ENCODE data around the gene PFDN4. TPM values are rescaled to one million over a fixed set of nuclear protein-coding genes. Genes with fewer than 3 reads are reported as not detected.

Gene PFDN4
- total RNA-seq, 2 experiments from 2014 or later: 26.8 to 27.7 TPM

GRCh38 chr20:54180931-54181330, 27.0 kb upstream of the PFDN4 start:
- DNase-seq: no peak
- Mint-ChIP-seq H3K4me1 (no peaks in the 10 kb centered on the region), H3K27me3 (peaks cover 44% of the 10 kb centered on the region), H3K4me3 (no peak overlapping the region), H3K9me3 (no peaks in the 10 kb centered on the region), H3K27ac (no peak overlapping the region), H3K36me3 (ENCODE audit: low read depth) (no peaks in the 10 kb centered on the region)
- ChIA-PET POLR2A (no interaction called here), CTCF (interaction anchor here (1.2 kb wide), 1 partner anchor 27 kb away, joined by 4 read pairs; the partner anchor contains the start of gene PFDN4)

GRCh38 chr20:54184071-54184470, 23.8 kb upstream of the PFDN4 start:
- ChIA-PET POLR2A (no interaction called here), CTCF (no interaction called here)
- Mint-ChIP-seq H3K4me3 (no peak overlapping the region), H3K4me1 (no peaks in the 10 kb centered on the region), H3K36me3 (ENCODE audit: low read depth) (no peaks in the 10 kb centered on the region), H3K27me3 (peaks cover 33% of the 10 kb centered on the region), H3K9me3 (no peaks in the 10 kb centered on the region), H3K27ac (no peak overlapping the region)
- no peak for DNase-seq

GRCh38 chr20:54184904-54185626, 22.8 kb upstream of the PFDN4 start:
- H3K9me3 Mint-ChIP-seq: no peaks in the 10 kb centered on the region
- H3K4me3 Mint-ChIP-seq: no peak overlapping the region
- H3K27ac Mint-ChIP-seq: no peak overlapping the region
- H3K4me1 Mint-ChIP-seq: no peaks in the 10 kb centered on the region
- no peaks in the 10 kb centered on the region for H3K36me3 Mint-ChIP-seq (ENCODE audit: low read depth)
- CTCF ChIA-PET: no interaction called here
- DNase-seq: no peak
- POLR2A ChIA-PET: no interaction called here
- H3K27me3 Mint-ChIP-seq: peaks cover 39% of the 10 kb centered on the region

GRCh38 chr20:54188132-54188849, 19.6 kb upstream of the PFDN4 start:
- ChIA-PET CTCF (no interaction called here), POLR2A (no interaction called here)
- Mint-ChIP-seq H3K4me3 (no peak overlapping the region), H3K27ac (no peak overlapping the region), H3K27me3 (peaks cover 21% of the 10 kb centered on the region), H3K36me3 (ENCODE audit: low read depth) (no peaks in the 10 kb centered on the region), H3K9me3 (no peaks in the 10 kb centered on the region), H3K4me1 (no peaks in the 10 kb centered on the region)
- no peak for DNase-seq

DNA sequence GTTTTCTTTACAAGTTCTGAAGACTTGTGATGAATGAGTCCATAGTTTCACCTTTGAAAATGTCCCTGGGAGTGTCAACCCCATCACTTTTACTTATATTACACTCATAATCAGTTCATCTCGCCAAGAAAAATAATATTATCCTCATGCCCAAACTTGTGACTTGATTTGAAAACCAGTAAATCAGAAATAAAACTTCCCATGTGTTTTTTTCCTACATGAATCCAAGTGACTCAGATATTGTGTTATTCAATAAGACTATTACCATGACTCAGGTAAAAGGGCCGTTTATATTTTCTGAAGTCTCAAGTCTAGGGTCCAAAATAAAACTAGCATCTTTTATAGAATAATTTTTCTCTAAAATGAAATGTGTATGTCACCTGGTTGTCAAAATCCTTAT, 18.3 kb upstream of the PFDN4 start:
- Mint-ChIP-seq H3K27me3 (peaks cover 18% of the 10 kb centered on the region), H3K9me3 (no peaks in the 10 kb centered on the region)
- CTCF ChIA-PET: no interaction called here

GRCh38 chr20:54190217-54190616, 17.7 kb upstream of the PFDN4 start:
- ChIA-PET CTCF (no interaction called here), POLR2A (no interaction called here)
- Mint-ChIP-seq H3K27ac (no peak overlapping the region), H3K36me3 (ENCODE audit: low read depth) (no peaks in the 10 kb centered on the region), H3K4me3 (no peak overlapping the region), H3K9me3 (no peaks in the 10 kb centered on the region), H3K4me1 (no peaks in the 10 kb centered on the region), H3K27me3 (peaks cover 15% of the 10 kb centered on the region)
- DNase-seq: no peak

More for the DNA sequence above, 18.3 kb upstream of the PFDN4 start:
- POLR2A ChIA-PET: no interaction called here
- Mint-ChIP-seq H3K27ac (no peak overlapping the region), H3K36me3 (ENCODE audit: low read depth) (no peaks in the 10 kb centered on the region), H3K4me1 (no peaks in the 10 kb centered on the region), H3K4me3 (no peak overlapping the region)
- no peak for DNase-seq

DNA sequence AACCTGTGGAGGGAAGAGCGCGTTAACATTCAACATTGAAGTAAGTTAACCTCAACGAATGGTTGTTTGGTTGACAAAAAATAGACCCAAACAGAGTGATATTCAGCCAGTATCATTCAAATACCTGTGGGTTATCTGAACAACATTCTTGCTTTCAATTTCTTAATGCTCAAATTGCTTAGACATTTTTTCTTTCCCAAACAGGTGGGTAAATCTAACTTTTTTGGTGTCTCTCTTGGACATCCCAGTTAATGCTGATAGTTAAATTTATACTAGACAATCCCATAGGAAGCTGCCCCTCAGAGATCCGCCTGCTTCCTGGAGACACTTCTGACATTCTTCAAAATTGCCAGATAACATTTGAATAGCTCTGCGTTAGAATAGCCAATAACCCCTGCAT, 14.1 kb upstream of the PFDN4 start:
- CTCF ChIA-PET: no interaction called here
- no peak for DNase-seq
- POLR2A ChIA-PET: no interaction called here
- no peaks in the 10 kb centered on the region for H3K9me3 Mint-ChIP-seq
- H3K4me1 Mint-ChIP-seq: no peaks in the 10 kb centered on the region
- H3K27me3 Mint-ChIP-seq: peaks cover 13% of the 10 kb centered on the region
- H3K4me3 Mint-ChIP-seq: no peak overlapping the region
- H3K36me3 Mint-ChIP-seq (ENCODE audit: low read depth): no peaks in the 10 kb centered on the region
- H3K27ac Mint-ChIP-seq: no peak overlapping the region

DNA sequence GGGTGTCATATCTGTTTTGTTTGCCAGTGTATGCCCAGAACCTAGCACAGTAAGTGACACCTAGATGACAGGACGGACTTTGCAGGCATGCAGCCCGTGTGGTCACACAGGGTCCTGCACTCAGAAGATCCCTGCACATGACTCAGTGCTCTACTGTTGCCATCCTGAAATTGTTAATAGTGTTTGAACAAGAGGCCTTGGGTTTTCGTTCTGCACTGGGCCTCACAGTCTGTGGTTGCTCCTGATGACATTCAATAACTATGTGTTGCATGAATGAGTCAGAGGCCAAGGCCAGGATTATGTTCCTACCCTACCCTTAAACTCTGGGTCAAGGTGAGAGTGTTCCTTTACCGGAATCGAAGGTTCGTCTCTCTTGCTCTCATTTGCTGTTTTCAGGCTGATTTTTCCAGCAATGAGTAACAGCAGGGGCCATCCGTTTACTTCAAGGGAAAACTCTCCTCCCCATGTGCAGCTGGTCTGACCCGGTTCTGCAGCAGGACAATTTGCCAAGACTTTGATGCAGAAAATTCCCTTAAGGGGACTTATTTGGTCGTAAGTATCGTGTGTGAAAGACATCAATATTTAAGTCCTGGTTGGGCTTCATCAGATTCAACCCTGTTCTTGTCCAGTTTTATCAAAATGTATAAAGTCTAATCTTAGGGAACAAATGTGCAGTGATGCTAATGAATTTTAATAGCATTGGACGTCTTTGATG, 13.0 kb upstream of the PFDN4 start:
- POLR2A ChIA-PET: no interaction called here
- H3K27me3 Mint-ChIP-seq: peaks cover 7% of the 10 kb centered on the region
- CTCF ChIA-PET: no interaction called here
- no peaks in the 10 kb centered on the region for H3K4me1 Mint-ChIP-seq
- no peak overlapping the region for H3K27ac Mint-ChIP-seq
- H3K36me3 Mint-ChIP-seq (ENCODE audit: low read depth): no peaks in the 10 kb centered on the region
- no peaks in the 10 kb centered on the region for H3K9me3 Mint-ChIP-seq
- H3K4me3 Mint-ChIP-seq: no peak overlapping the region
- DNase-seq: no peak

- peaks cover 7% of the 10 kb centered on the region for H3K27me3 Mint-ChIP-seq
These were observed 12.1 kb upstream of the PFDN4 start for GRCh38 chr20:54195483-54196472.

DNA sequence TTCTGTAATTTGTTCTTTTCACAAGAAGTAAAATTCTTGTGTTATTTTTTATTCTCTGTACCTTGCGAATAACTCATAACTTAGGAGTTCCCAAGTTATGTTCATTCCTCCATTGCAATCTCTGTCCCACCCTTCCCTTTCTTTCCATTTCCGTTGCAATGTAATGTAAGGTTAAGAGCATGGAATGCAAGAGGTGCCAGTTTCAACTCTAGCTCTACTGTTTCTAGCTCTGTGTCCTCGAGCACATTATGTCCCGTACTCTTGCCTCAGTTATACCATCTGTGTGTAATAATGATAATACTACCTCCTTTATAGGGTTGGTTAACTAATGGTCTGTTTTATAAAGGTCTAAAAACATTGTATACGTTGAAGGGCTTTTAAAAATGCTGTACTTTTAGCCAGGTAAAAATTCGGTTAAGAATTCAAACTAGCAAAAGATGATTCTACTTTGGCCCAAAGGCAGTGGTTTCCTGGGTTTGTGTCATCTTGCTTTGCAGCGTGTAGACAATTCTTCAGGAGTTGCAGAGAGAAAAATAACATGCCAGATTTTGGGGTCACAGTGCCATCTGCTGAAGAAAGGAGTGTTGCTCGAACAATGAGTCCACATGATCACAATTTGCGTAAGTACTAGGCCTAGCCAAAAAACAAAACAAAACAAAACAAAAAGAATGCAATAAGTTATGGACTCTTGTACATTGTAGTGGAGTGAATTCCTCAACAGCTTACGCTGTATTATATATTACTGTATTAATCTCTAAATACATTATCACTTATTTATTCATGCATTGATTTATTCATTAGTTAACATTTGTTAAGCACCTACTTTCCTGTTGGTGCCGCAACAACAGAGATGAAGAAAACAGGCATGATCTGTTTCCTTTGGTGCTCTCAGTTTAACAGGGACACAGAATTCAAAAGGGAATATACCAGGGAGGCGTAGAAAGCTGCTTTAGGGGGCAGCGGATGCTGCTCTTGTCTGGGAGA, 10.0 kb upstream of the PFDN4 start:
- POLR2A ChIA-PET: no interaction called here
- H3K36me3 Mint-ChIP-seq (ENCODE audit: low read depth): no peaks in the 10 kb centered on the region

More at GRCh38 chr20:54195483-54196472, 12.1 kb upstream of the PFDN4 start:
- POLR2A ChIA-PET: no interaction called here
- no peak for DNase-seq
- no peaks in the 10 kb centered on the region for H3K4me1 Mint-ChIP-seq
- H3K27ac Mint-ChIP-seq: no peak overlapping the region
- no peak overlapping the region for H3K4me3 Mint-ChIP-seq
- CTCF ChIA-PET: interaction anchor here (0.5 kb wide), 1 partner anchor 44 kb away, joined by 4 read pairs; no protein-coding TSS in a partner anchor
- no peaks in the 10 kb centered on the region for H3K36me3 Mint-ChIP-seq (ENCODE audit: low read depth)
- no peaks in the 10 kb centered on the region for H3K9me3 Mint-ChIP-seq

DNA sequence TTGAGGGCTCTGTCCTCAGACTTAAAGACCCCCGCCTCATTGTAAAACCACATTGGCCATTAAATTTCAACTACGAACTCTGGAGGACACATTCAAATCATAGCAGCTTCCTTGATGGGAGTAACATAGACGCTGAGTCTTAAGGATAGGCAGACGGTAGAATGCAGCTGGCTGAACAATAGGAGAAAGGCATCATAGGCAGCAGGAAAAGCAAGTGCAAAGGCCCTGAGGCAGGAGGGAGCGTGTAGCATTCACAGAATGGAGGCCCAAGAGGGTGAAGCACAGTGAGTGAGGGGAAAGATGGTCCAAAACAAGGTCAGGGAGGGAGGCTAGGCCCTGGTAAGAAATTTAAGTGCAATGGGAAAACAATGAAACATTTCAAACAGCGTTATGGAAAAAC, 8.6 kb upstream of the PFDN4 start:
- no peak for DNase-seq
- H3K27me3 Mint-ChIP-seq: peaks cover 5% of the 10 kb centered on the region
- H3K27ac Mint-ChIP-seq: no peak overlapping the region
- no peaks in the 10 kb centered on the region for H3K9me3 Mint-ChIP-seq
- H3K36me3 Mint-ChIP-seq (ENCODE audit: low read depth): no peaks in the 10 kb centered on the region
- no peaks in the 10 kb centered on the region for H3K4me1 Mint-ChIP-seq
- ChIA-PET CTCF (interaction anchor here (1.6 to 2.1 kb wide), 4 partner anchors 9 to 102 kb away, joined by 5 to 8 read pairs (median 6); partner anchors contain the start of gene PFDN4), POLR2A (no interaction called here)
- H3K4me3 Mint-ChIP-seq: no peak overlapping the region

More for the DNA sequence above, 10.0 kb upstream of the PFDN4 start:
- H3K4me1 Mint-ChIP-seq: no peaks in the 10 kb centered on the region
- no peak overlapping the region for H3K27ac Mint-ChIP-seq
- CTCF ChIA-PET: no interaction called here
- DNase-seq: no peak
- H3K9me3 Mint-ChIP-seq: no peaks in the 10 kb centered on the region
- H3K27me3 Mint-ChIP-seq: peaks cover 5% of the 10 kb centered on the region
- H3K4me3 Mint-ChIP-seq: no peak overlapping the region

All from activated CD4-positive, alpha-beta T cell treated with anti-CD3 and anti-CD28 coated beads, Interleukin-2, amount 10 ng/mL, durations not matched to agents 7 days and 5 days (primary cell).